ENCODE measurements around the gene HOXB4.
A peak's percentile ranks its signal among the peaks of the same experiment; 100 is the strongest.

The HOXB4 gene

GRCh38 chr17:48547808-48548522, 30.2 kb downstream of the HOXB4 start:
- H3K9me3 ChIP-seq (ENCODE audit: control insufficient read depth in 2 of 2, low read length in 2 of 2): no peaks in the 10 kb centered on the region
- H3K27me3 ChIP-seq (ENCODE audit: control insufficient read depth in 1 of 2, insufficient read depth in 2 of 2, low read length in 2 of 2): peaks cover 0 to 3% of the 10 kb centered on the region in 2 donors
- peak overlapping the region; percentile 36 to 93 for H3K4me3 ChIP-seq (ENCODE audit: low read length in 2 of 2)
- H3K27ac ChIP-seq (ENCODE audit: low read length): peak overlapping the region; percentile 97
- peak overlapping the region; percentile 51 to 69 for H3K9ac ChIP-seq (ENCODE audit: low read length in 2 of 2)
- peaks cover 3 to 4% of the 10 kb centered on the region in 2 donors for H3K36me3 ChIP-seq (ENCODE audit: control insufficient read depth in 2 of 2, insufficient read depth in 2 of 2, low read length in 2 of 2)
- H3K4me1 ChIP-seq (ENCODE audit: control insufficient read depth, insufficient read depth, low read length): peaks cover 66% of the 10 kb centered on the region

- Histone ChIP-seq H3K27ac (ENCODE audit: low read length) (peak overlapping the region; percentile 97), H3K4me3 (ENCODE audit: low read length in 2 of 2) (peak overlapping the region; percentile 49 to 93), H3K4me1 (ENCODE audit: control insufficient read depth, insufficient read depth, low read length) (peaks cover 65% of the 10 kb centered on the region), H3K9me3 (ENCODE audit: control insufficient read depth in 2 of 2, low read length in 2 of 2) (no peaks in the 10 kb centered on the region), H3K36me3 (ENCODE audit: control insufficient read depth in 2 of 2, insufficient read depth in 2 of 2, low read length in 2 of 2) (peaks cover 3 to 6% of the 10 kb centered on the region in 2 donors), H3K9ac (ENCODE audit: low read length in 2 of 2) (peak overlapping the region; percentile 51 to 69), H3K27me3 (ENCODE audit: control insufficient read depth in 1 of 2, insufficient read depth in 2 of 2, low read length in 2 of 2) (peaks cover 0 to 3% of the 10 kb centered on the region in 2 donors)
Measured at GRCh38 chr17:48546924-48547807, 31.0 kb downstream of the HOXB4 start.

- Histone ChIP-seq H3K9me3 (ENCODE audit: control insufficient read depth in 2 of 2, low read length in 2 of 2) (no peaks in the 10 kb centered on the region), H3K9ac (ENCODE audit: low read length in 2 of 2) (peak overlapping the region; percentile 51 to 69), H3K27ac (ENCODE audit: low read length) (peak overlapping the region; percentile 97), H3K27me3 (ENCODE audit: control insufficient read depth in 1 of 2, insufficient read depth in 2 of 2, low read length in 2 of 2) (peaks cover 0 to 3% of the 10 kb centered on the region in 2 donors), H3K4me1 (ENCODE audit: control insufficient read depth, insufficient read depth, low read length) (peaks cover 61% of the 10 kb centered on the region), H3K4me3 (ENCODE audit: low read length in 2 of 2) (peak overlapping the region; percentile 49 to 93), H3K36me3 (ENCODE audit: control insufficient read depth in 2 of 2, insufficient read depth in 2 of 2, low read length in 2 of 2) (peaks cover 3 to 6% of the 10 kb centered on the region in 2 donors)
Measured at GRCh38 chr17:48546137-48546923, 31.8 kb downstream of the HOXB4 start.

- Histone ChIP-seq H3K27me3 (ENCODE audit: control insufficient read depth in 1 of 2, insufficient read depth in 2 of 2, low read length in 2 of 2) (peaks cover 0 to 3% of the 10 kb centered on the region in 2 donors), H3K4me1 (ENCODE audit: control insufficient read depth, insufficient read depth, low read length) (peaks cover 66% of the 10 kb centered on the region), H3K9me3 (ENCODE audit: control insufficient read depth in 2 of 2, low read length in 2 of 2) (no peaks in the 10 kb centered on the region), H3K27ac (ENCODE audit: low read length) (peak overlapping the region; percentile 97), H3K36me3 (ENCODE audit: control insufficient read depth in 2 of 2, insufficient read depth in 2 of 2, low read length in 2 of 2) (peaks cover 3 to 6% of the 10 kb centered on the region in 2 donors), H3K9ac (ENCODE audit: low read length in 2 of 2) (peak overlapping the region; percentile 29 to 60), H3K4me3 (ENCODE audit: low read length in 2 of 2) (peak overlapping the region; percentile 13 to 93)
Measured at GRCh38 chr17:48545539-48545938, 32.6 kb downstream of the HOXB4 start.

GRCh38 chr17:48545022-48545375, 33.2 kb downstream of the HOXB4 start, which contains the start of gene HOXB2:
HOXB2 (minus strand) TSS chr17:48545109; CDS start chr17:48544911, 198 bp downstream.
- H3K9me3 ChIP-seq (ENCODE audit: control insufficient read depth in 2 of 2, low read length in 2 of 2): no peaks in the 10 kb centered on the region
- H3K9ac ChIP-seq (ENCODE audit: low read length in 2 of 2): peak within 1 kb of the TSS; percentile 90 to 95
- H3K27ac ChIP-seq (ENCODE audit: low read length): peak within 1 kb of the TSS; percentile 97
- peaks cover 65% of the 10 kb centered on the region for H3K4me1 ChIP-seq (ENCODE audit: control insufficient read depth, insufficient read depth, low read length)
- H3K27me3 ChIP-seq (ENCODE audit: control insufficient read depth in 1 of 2, insufficient read depth in 2 of 2, low read length in 2 of 2): no peaks in the 10 kb centered on the region
- H3K4me3 ChIP-seq (ENCODE audit: low read length in 2 of 2): peak within 1 kb of the TSS; percentile 93 to 96
- peaks cover under 1 to 3% of the 10 kb centered on the region in 2 donors for H3K36me3 ChIP-seq (ENCODE audit: control insufficient read depth in 2 of 2, insufficient read depth in 2 of 2, low read length in 2 of 2)

- Histone ChIP-seq H3K27ac (ENCODE audit: low read length) (peak overlapping the region; percentile 97), H3K4me1 (ENCODE audit: control insufficient read depth, insufficient read depth, low read length) (peaks cover 65% of the 10 kb centered on the region), H3K27me3 (ENCODE audit: control insufficient read depth in 1 of 2, insufficient read depth in 2 of 2, low read length in 2 of 2) (no peaks in the 10 kb centered on the region), H3K4me3 (ENCODE audit: low read length in 2 of 2) (peak overlapping the region; percentile 93 to 96), H3K9me3 (ENCODE audit: control insufficient read depth in 2 of 2, low read length in 2 of 2) (no peaks in the 10 kb centered on the region), H3K9ac (ENCODE audit: low read length in 2 of 2) (peak overlapping the region; percentile 90 to 95), H3K36me3 (ENCODE audit: control insufficient read depth in 2 of 2, insufficient read depth in 2 of 2, low read length in 2 of 2) (peaks cover 0 to 2% of the 10 kb centered on the region in 2 donors)
Measured at GRCh38 chr17:48544349-48545021, 33.7 kb downstream of the HOXB4 start.

GRCh38 chr17:48543854-48544348, 34.2 kb downstream of the HOXB4 start:
- peak overlapping the region; percentile 90 to 95 for H3K9ac ChIP-seq (ENCODE audit: low read length in 2 of 2)
- peaks cover 60% of the 10 kb centered on the region for H3K4me1 ChIP-seq (ENCODE audit: control insufficient read depth, insufficient read depth, low read length)
- peak overlapping the region; percentile 97 for H3K27ac ChIP-seq (ENCODE audit: low read length)
- H3K36me3 ChIP-seq (ENCODE audit: control insufficient read depth in 2 of 2, insufficient read depth in 2 of 2, low read length in 2 of 2): peaks cover 0 to 2% of the 10 kb centered on the region in 2 donors
- H3K4me3 ChIP-seq (ENCODE audit: low read length in 2 of 2): peak overlapping the region; percentile 93 to 96
- H3K27me3 ChIP-seq (ENCODE audit: control insufficient read depth in 1 of 2, insufficient read depth in 2 of 2, low read length in 2 of 2): no peaks in the 10 kb centered on the region
- H3K9me3 ChIP-seq (ENCODE audit: control insufficient read depth in 2 of 2, low read length in 2 of 2): no peaks in the 10 kb centered on the region

- Histone ChIP-seq H3K4me1 (ENCODE audit: control insufficient read depth, insufficient read depth, low read length) (peaks cover 56% of the 10 kb centered on the region), H3K9me3 (ENCODE audit: control insufficient read depth in 2 of 2, low read length in 2 of 2) (no peaks in the 10 kb centered on the region), H3K27me3 (ENCODE audit: control insufficient read depth in 1 of 2, insufficient read depth in 2 of 2, low read length in 2 of 2) (no peaks in the 10 kb centered on the region), H3K36me3 (ENCODE audit: control insufficient read depth in 2 of 2, insufficient read depth in 2 of 2, low read length in 2 of 2) (peaks cover 0 to 2% of the 10 kb centered on the region in 2 donors), H3K4me3 (ENCODE audit: low read length in 2 of 2) (peak overlapping the region; percentile 93 to 96), H3K27ac (ENCODE audit: low read length) (peak overlapping the region; percentile 97), H3K9ac (ENCODE audit: low read length in 2 of 2) (peak overlapping the region; percentile 90 to 95)
Measured at GRCh38 chr17:48543107-48543853, 34.9 kb downstream of the HOXB4 start.

- peaks cover 0 to 2% of the 10 kb centered on the region in 2 donors for H3K36me3 ChIP-seq (ENCODE audit: control insufficient read depth in 2 of 2, insufficient read depth in 2 of 2, low read length in 2 of 2)
- H3K9ac ChIP-seq (ENCODE audit: low read length in 2 of 2): peak overlapping the region; percentile 90 to 95
- no peaks in the 10 kb centered on the region for H3K27me3 ChIP-seq (ENCODE audit: control insufficient read depth in 1 of 2, insufficient read depth in 2 of 2, low read length in 2 of 2)
- peak overlapping the region; percentile 97 for H3K27ac ChIP-seq (ENCODE audit: low read length)
- no peaks in the 10 kb centered on the region for H3K9me3 ChIP-seq (ENCODE audit: control insufficient read depth in 2 of 2, low read length in 2 of 2)
- H3K4me1 ChIP-seq (ENCODE audit: control insufficient read depth, insufficient read depth, low read length): peaks cover 50% of the 10 kb centered on the region
- H3K4me3 ChIP-seq (ENCODE audit: low read length in 2 of 2): peak overlapping the region; percentile 93 to 96
Measured at GRCh38 chr17:48542698-48543106, 35.4 kb downstream of the HOXB4 start.

Measured in stomach smooth muscle (tissue), 2 donors.